Duodenal mucosa (tissue), 2 donors: Measurements from ENCODE around the gene ZDHHC6.

Source experiments
- H3K27ac ChIP-seq: one replicate; pipeline ENCODE4 v1.7.0; 2013; ENCODE audit warnings: low read depth, low read length
- H3K27me3 ChIP-seq, 2 donors: one replicate each; pipeline ENCODE4 v1.7.0; 2013; ENCODE audit warnings: low read length in 2 of 2, control low read depth in 1 of 2; ENCODE audit not compliant: insufficient read depth in 2 of 2, control insufficient read depth in 1 of 2
- H3K36me3 ChIP-seq, 2 donors: one replicate each; pipeline ENCODE4 v1.7.0; 2013; ENCODE audit warnings: low read length in 2 of 2, control low read depth in 1 of 2; ENCODE audit not compliant: insufficient read depth in 2 of 2, control insufficient read depth in 1 of 2
- H3K4me1 ChIP-seq, 2 donors: one replicate each; pipeline ENCODE4 v1.7.0; 2013; ENCODE audit warnings: low read length in 2 of 2, control low read depth in 1 of 2; ENCODE audit not compliant: insufficient read depth in 2 of 2, control insufficient read depth in 1 of 2
- H3K4me3 ChIP-seq, 2 donors: one replicate each; pipeline ENCODE4 v1.7.0; 2013; ENCODE audit warnings: low read length in 2 of 2, low read depth in 1 of 2
- H3K9ac ChIP-seq, 2 donors: one replicate each; pipeline ENCODE4 v1.7.0; 2013; ENCODE audit warnings: low read length in 2 of 2, low read depth in 1 of 2
- H3K9me3 ChIP-seq, 2 donors: one replicate each; pipeline ENCODE4 v1.7.0; 2013; ENCODE audit warnings: low read length in 2 of 2, control low read depth in 1 of 2; ENCODE audit not compliant: control insufficient read depth in 1 of 2

ZDHHC6 gene

GRCh38 chr10:112446855-112447619, at the start of gene ZDHHC6, which contains the start of gene VTI1A:
Gene ZDHHC6, minus strand, starts transcription at chr10:112446914. Its CDS starts 1,478 bp downstream, at chr10:112445436.
Gene VTI1A, plus strand, starts transcription at chr10:112447215. Its CDS starts 159 bp downstream, at chr10:112447374.
- H3K4me3 ChIP-seq, result peak within 1 kb of the TSS; percentile 100
- H3K9me3 ChIP-seq, result no peaks in the 10 kb centered on the region
- H3K36me3 ChIP-seq, result peaks cover 13 to 21% of the 10 kb centered on the region in 2 donors
- peak within 1 kb of the TSS; percentile 85 for H3K27ac ChIP-seq
- peak within 1 kb of the TSS; percentile 99 to 100 for H3K9ac ChIP-seq
- H3K27me3 ChIP-seq, result no peaks in the 10 kb centered on the region
- H3K4me1 ChIP-seq, result peaks cover 25 to 28% of the 10 kb centered on the region in 2 donors

- H3K27me3 ChIP-seq, result no peaks in the 10 kb centered on the region
- H3K4me1 ChIP-seq, result peaks cover 0 to 5% of the 10 kb centered on the region in 2 donors
- no peaks in the 10 kb centered on the region for H3K9me3 ChIP-seq
- H3K27ac ChIP-seq, result no peak overlapping the region
- no peaks in the 10 kb centered on the region for H3K36me3 ChIP-seq
- H3K4me3 ChIP-seq, result no peak overlapping the region
- no peak overlapping the region for H3K9ac ChIP-seq
Measured at GRCh38 chr10:112492736-112493135, 46.0 kb upstream of the ZDHHC6 start.

- no peaks in the 10 kb centered on the region for H3K27me3 ChIP-seq
- no peaks in the 10 kb centered on the region for H3K9me3 ChIP-seq
- H3K4me3 ChIP-seq, result no peak overlapping the region
- no peak overlapping the region for H3K27ac ChIP-seq
- no peak overlapping the region for H3K9ac ChIP-seq
- H3K4me1 ChIP-seq, result peaks cover 0 to 5% of the 10 kb centered on the region in 2 donors
- no peaks in the 10 kb centered on the region for H3K36me3 ChIP-seq
Measured at GRCh38 chr10:112491144-112491543, 44.4 kb upstream of the ZDHHC6 start.

- Histone ChIP-seq H3K4me1 (peaks cover 0 to 5% of the 10 kb centered on the region in 2 donors), H3K9me3 (no peaks in the 10 kb centered on the region), H3K27ac (no peak overlapping the region), H3K9ac (no peak overlapping the region), H3K27me3 (no peaks in the 10 kb centered on the region), H3K36me3 (no peaks in the 10 kb centered on the region), H3K4me3 (no peak overlapping the region)
Measured at GRCh38 chr10:112490545-112490944, 43.8 kb upstream of the ZDHHC6 start.

GRCh38 chr10:112487964-112488363, 41.2 kb upstream of the ZDHHC6 start:
- Histone ChIP-seq H3K4me3 (no peak overlapping the region), H3K27me3 (no peaks in the 10 kb centered on the region), H3K27ac (no peak overlapping the region), H3K36me3 (no peaks in the 10 kb centered on the region), H3K9me3 (no peaks in the 10 kb centered on the region), H3K4me1 (peaks cover 0 to 5% of the 10 kb centered on the region in 2 donors), H3K9ac (no peak overlapping the region)

- H3K9ac ChIP-seq, result no peak overlapping the region
- no peak overlapping the region for H3K27ac ChIP-seq
- H3K9me3 ChIP-seq, result no peaks in the 10 kb centered on the region
- H3K27me3 ChIP-seq, result no peaks in the 10 kb centered on the region
- H3K4me3 ChIP-seq, result no peak overlapping the region
- H3K36me3 ChIP-seq, result no peaks in the 10 kb centered on the region
- H3K4me1 ChIP-seq, result no peaks in the 10 kb centered on the region
Measured at GRCh38 chr10:112484399-112484798, 37.7 kb upstream of the ZDHHC6 start.

- no peaks in the 10 kb centered on the region for H3K4me1 ChIP-seq
- H3K27ac ChIP-seq, result no peak overlapping the region
- no peaks in the 10 kb centered on the region for H3K9me3 ChIP-seq
- no peak overlapping the region for H3K4me3 ChIP-seq
- no peaks in the 10 kb centered on the region for H3K36me3 ChIP-seq
- no peaks in the 10 kb centered on the region for H3K27me3 ChIP-seq
- no peak overlapping the region for H3K9ac ChIP-seq
Measured at GRCh38 chr10:112481602-112482001, 34.9 kb upstream of the ZDHHC6 start.

GRCh38 chr10:112475575-112476218, 29.0 kb upstream of the ZDHHC6 start:
- Histone ChIP-seq H3K36me3 (no peaks in the 10 kb centered on the region), H3K27me3 (no peaks in the 10 kb centered on the region), H3K4me1 (peaks cover 0 to 5% of the 10 kb centered on the region in 2 donors), H3K27ac (no peak overlapping the region), H3K9ac (no peak overlapping the region), H3K4me3 (no peak overlapping the region), H3K9me3 (no peaks in the 10 kb centered on the region)

GRCh38 chr10:112471878-112472487, 25.3 kb upstream of the ZDHHC6 start:
- Histone ChIP-seq H3K27ac (no peak overlapping the region), H3K9me3 (no peaks in the 10 kb centered on the region), H3K9ac (no peak overlapping the region), H3K4me3 (no peak overlapping the region), H3K27me3 (no peaks in the 10 kb centered on the region), H3K4me1 (peaks cover 0 to 5% of the 10 kb centered on the region in 2 donors), H3K36me3 (peaks cover 4 to 9% of the 10 kb centered on the region in 2 donors)

GRCh38 chr10:112467541-112468075, 20.9 kb upstream of the ZDHHC6 start:
- Histone ChIP-seq H3K27ac (no peak overlapping the region), H3K9me3 (no peaks in the 10 kb centered on the region), H3K9ac (no peak overlapping the region), H3K27me3 (no peaks in the 10 kb centered on the region), H3K4me1 (peaks cover 0 to 5% of the 10 kb centered on the region in 2 donors), H3K36me3 (peaks cover 13 to 24% of the 10 kb centered on the region in 2 donors), H3K4me3 (no peak overlapping the region)
